Measurements from ENCODE around the gene LETM1. TPM values are rescaled to one million over a fixed set of nuclear protein-coding genes. Genes with fewer than 3 reads are reported as not detected.

The LETM1 gene
- total and polyA plus RNA-seq, 2 of the 13 experiments (the other 11 are each of a cell fraction or from before 2014, with no cell fraction given) = 9.7 to 41.6 TPM

DNA sequence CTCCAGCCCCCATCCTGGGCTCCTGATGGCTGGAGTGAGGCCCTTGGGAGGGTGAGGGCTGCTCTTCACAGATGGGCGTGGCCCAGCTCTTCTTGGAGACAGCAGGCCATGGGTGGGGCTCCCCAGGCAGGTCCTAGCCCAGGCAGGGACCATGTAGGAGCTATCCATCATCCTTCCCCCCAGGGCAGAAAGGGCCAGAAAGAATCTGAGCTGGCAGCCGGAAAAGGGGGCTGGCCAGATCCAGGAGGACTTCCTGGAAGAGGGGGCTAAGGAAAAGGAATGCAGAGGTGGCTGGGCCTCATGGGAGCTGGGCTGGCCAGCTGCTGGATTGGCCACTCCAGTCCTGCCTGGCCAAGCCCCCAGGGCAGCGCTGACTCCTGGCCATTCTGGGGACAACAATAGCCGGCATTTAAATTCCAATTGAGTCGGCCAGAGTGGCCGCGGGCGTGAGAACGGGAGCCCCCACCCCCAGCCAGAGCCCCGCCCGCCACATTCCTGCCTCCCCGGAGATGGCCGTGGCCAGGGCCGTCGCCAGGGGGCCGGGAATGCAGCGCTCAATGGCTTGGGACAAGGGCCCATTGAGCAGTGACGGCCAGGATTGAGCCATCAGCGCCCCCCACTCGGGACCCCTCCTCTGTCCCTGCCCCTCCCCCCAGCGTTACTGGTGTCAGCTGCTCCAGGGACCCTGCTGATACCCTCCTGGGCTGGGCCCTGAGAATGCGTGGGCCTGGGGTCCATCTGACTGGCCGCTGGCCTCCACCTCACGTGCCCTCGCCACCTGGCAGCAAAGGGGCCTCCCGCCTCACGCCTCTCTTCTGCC, 77.9 kb downstream of the LETM1 start (continued):
- TF ChIP-seq GLI4 (CRISPR knock-in tag; IDR thresholded peaks at IDR 0.05; ENCODE audit: borderline replicate concordance) (no peak; the same call in 1 of the 2 replicates), ZNF709 (CRISPR knock-in tag; IDR thresholded peaks at IDR 0.05) (no peak), REPIN1 (CRISPR knock-in tag; IDR thresholded peaks at IDR 0.05; ENCODE audit: borderline replicate concordance, low read depth) (0 out of 2 replicates have a peak, but pooled peaks have one; percentile 45), ZNF547 (CRISPR knock-in tag; IDR thresholded peaks at IDR 0.05) (0 out of 2 replicates have a peak, but pooled peaks have one; percentile 74), HNRNPH1 (optimal IDR thresholded peaks at IDR 0.05; ENCODE audit: low read depth, low read length) (no peak), KMT2B (CRISPR knock-in tag; IDR thresholded peaks at IDR 0.05) (no peak), ZBTB1 (CRISPR knock-in tag; IDR thresholded peaks at IDR 0.05; ENCODE audit: borderline replicate concordance) (no peak), MIER3 (CRISPR knock-in tag; IDR thresholded peaks at IDR 0.05; ENCODE audit: borderline replicate concordance) (no peak), ATAD3A (CRISPR knock-in tag; IDR thresholded peaks at IDR 0.05) (no peak)
- TF ChIP-seq, protein P1, sequence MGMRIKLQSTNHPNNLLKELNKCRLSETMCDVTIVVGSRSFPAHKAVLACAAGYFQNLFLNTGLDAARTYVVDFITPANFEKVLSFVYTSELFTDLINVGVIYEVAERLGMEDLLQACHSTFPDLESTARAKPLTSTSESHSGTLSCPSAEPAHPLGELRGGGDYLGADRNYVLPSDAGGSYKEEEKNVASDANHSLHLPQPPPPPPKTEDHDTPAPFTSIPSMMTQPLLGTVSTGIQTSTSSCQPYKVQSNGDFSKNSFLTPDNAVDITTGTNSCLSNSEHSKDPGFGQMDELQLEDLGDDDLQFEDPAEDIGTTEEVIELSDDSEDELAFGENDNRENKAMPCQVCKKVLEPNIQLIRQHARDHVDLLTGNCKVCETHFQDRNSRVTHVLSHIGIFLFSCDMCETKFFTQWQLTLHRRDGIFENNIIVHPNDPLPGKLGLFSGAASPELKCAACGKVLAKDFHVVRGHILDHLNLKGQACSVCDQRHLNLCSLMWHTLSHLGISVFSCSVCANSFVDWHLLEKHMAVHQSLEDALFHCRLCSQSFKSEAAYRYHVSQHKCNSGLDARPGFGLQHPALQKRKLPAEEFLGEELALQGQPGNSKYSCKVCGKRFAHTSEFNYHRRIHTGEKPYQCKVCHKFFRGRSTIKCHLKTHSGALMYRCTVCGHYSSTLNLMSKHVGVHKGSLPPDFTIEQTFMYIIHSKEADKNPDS (CRISPR knock-in tag; IDR thresholded peaks at IDR 0.05) = no peak
- TF ChIP-seq, protein P2, sequence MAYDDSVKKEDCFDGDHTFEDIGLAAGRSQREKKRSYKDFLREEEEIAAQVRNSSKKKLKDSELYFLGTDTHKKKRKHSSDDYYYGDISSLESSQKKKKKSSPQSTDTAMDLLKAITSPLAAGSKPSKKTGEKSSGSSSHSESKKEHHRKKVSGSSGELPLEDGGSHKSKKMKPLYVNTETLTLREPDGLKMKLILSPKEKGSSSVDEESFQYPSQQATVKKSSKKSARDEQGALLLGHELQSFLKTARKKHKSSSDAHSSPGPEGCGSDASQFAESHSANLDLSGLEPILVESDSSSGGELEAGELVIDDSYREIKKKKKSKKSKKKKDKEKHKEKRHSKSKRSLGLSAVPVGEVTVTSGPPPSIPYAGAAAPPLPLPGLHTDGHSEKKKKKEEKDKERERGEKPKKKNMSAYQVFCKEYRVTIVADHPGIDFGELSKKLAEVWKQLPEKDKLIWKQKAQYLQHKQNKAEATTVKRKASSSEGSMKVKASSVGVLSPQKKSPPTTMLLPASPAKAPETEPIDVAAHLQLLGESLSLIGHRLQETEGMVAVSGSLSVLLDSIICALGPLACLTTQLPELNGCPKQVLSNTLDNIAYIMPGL (CRISPR knock-in tag; IDR thresholded peaks at IDR 0.05; ENCODE audit: borderline replicate concordance in 1 of 2, low read depth in 1 of 2) = 0 out of 4 replicates have a peak, but pooled peaks of 1 of the 2 experiments have one; percentile 45
- TF ChIP-seq, protein P3, sequence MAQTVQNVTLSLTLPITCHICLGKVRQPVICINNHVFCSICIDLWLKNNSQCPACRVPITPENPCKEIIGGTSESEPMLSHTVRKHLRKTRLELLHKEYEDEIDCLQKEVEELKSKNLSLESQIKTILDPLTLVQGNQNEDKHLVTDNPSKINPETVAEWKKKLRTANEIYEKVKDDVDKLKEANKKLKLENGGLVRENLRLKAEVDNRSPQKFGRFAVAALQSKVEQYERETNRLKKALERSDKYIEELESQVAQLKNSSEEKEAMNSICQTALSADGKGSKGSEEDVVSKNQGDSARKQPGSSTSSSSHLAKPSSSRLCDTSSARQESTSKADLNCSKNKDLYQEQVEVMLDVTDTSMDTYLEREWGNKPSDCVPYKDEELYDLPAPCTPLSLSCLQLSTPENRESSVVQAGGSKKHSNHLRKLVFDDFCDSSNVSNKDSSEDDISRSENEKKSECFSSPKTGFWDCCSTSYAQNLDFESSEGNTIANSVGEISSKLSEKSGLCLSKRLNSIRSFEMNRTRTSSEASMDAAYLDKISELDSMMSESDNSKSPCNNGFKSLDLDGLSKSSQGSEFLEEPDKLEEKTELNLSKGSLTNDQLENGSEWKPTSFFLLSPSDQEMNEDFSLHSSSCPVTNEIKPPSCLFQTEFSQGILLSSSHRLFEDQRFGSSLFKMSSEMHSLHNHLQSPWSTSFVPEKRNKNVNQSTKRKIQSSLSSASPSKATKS (CRISPR knock-in tag; IDR thresholded peaks at IDR 0.05) = no peak
- TF ChIP-seq, protein P4, sequence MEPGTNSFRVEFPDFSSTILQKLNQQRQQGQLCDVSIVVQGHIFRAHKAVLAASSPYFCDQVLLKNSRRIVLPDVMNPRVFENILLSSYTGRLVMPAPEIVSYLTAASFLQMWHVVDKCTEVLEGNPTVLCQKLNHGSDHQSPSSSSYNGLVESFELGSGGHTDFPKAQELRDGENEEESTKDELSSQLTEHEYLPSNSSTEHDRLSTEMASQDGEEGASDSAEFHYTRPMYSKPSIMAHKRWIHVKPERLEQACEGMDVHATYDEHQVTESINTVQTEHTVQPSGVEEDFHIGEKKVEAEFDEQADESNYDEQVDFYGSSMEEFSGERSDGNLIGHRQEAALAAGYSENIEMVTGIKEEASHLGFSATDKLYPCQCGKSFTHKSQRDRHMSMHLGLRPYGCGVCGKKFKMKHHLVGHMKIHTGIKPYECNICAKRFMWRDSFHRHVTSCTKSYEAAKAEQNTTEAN (CRISPR knock-in tag; conservative IDR thresholded peaks at IDR 0.05) = 0 out of 2 replicates have a peak, but pooled peaks have one; percentile 45
- TF ChIP-seq, protein P5, sequence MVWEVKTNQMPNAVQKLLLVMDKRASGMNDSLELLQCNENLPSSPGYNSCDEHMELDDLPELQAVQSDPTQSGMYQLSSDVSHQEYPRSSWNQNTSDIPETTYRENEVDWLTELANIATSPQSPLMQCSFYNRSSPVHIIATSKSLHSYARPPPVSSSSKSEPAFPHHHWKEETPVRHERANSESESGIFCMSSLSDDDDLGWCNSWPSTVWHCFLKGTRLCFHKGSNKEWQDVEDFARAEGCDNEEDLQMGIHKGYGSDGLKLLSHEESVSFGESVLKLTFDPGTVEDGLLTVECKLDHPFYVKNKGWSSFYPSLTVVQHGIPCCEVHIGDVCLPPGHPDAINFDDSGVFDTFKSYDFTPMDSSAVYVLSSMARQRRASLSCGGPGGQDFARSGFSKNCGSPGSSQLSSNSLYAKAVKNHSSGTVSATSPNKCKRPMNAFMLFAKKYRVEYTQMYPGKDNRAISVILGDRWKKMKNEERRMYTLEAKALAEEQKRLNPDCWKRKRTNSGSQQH (CRISPR knock-in tag; IDR thresholded peaks at IDR 0.05; ENCODE audit: low read depth) = no peak
